HG03439 (cell line): ENCODE results near the gene APOC1.
"Not testable (repeated sequence)": the region's sequence is repeated elsewhere in the genome, so short reads cannot be mapped to it uniquely, and the experiment has no call there.

Experiments used
- ATAC-seq: cut with Tn5 transposase; IDR thresholded peaks from one replicate; pipeline ENCODE4 v1.9.1; 2021; ENCODE audit warnings: mild to moderate bottlenecking, moderate library complexity; ENCODE audit not compliant: unreplicated experiment

APOC1 gene

DNA sequence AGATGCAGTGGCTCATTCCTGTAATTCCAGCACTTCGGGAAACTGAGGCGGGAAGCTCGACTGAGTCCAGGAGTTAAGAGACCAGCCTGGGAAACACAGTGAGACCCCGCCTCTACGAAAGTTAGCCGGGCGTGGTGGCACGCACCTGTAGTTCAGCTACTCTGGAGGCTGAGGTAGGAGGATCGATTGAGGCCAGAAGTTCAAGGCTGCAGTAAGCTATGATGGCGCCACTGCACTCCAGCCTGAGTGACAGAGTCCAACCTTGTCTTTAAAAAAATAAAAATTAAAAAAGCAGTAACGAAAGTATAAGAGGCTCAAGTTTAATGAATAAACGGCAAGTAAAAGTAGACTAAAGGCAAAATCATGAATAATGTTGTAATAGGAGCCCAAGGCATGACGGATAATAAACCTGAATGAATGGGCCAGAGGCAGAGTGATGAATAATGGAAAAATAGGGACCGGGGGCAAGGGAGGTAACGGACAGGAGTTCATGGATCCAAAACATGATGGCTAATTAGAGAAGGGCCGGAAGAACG lies 24.5 kb upstream of the APOC1 start:
- ATAC-seq, result no peak

DNA sequence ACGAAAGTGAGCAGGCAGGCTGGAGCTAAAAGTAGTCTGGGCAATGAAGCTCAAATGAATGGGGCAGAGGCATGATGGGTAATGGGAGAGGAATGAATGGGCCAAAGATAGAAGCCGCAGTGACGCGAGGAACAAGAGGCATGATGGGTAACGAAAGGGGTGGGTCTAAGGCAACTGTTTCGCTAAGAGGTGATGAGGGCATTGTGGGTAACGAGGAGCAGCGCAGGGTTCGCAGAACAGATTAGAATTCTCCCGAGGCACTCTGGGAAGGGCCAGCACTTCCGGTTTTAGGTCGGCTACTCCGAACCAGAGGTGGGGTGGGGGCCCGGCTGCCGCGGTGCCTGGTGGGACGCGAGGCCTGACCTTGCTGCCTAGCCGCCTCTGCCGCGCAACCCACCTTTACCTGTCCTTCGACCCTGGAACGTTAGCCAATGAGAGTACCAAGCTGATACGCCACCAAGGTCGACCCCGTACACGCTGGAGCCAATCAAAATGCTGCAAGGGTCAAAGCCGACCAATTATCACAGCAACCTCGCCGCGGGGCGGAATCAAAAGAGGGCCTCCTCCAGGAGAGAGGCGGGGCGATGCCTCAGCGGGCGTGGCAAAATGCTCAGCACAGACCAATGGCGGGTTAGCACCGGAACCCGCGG lies 23.9 kb upstream of the APOC1 start:
- peak; percentile 85 for ATAC-seq

DNA sequence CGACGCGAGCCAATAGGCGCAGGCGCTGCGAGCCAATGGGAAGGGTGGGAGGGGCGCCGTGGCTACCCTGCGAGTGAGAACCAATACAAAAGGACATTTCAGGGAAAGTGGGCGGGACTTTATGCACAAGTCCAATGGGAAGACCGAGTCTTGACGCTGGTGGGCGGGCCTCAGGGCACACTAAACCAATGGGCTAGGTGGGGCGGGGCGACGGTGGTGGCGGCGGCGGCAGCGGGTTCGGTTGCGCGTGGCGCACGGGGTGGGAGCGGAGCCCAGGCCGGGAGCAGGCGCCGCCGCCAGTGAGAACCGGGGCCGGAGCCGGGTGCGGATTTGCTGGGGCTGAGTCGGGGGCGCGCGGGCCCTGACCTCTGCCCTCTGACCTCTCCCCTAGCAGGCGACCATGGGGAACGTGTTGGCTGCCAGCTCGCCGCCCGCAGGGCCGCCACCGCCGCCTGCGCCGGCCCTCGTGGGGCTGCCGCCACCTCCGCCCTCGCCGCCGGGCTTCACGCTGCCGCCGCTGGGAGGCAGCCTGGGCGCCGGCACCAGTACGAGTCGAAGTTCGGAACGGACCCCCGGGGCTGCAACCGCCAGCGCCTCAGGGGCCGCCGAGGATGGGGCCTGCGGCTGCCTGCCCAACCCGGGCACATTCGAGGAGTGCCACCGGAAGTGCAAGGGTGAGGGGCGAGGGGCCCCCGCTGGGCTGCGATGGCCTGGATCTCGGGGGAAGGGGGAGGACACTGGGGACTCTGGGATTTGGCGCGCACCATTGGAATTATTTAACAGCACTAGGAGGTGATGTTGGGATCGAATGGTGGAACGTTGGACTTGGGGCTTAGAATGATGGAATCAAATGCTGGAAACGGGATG lies 23.2 kb upstream of the APOC1 start, which contains the start of gene TOMM40:
Gene TOMM40, plus strand, starts transcription at position 239 of the 867 bp plus-strand sequence. Its CDS starts 162 bp downstream, at position 401.
- ATAC-seq, result peak; percentile 63

DNA sequence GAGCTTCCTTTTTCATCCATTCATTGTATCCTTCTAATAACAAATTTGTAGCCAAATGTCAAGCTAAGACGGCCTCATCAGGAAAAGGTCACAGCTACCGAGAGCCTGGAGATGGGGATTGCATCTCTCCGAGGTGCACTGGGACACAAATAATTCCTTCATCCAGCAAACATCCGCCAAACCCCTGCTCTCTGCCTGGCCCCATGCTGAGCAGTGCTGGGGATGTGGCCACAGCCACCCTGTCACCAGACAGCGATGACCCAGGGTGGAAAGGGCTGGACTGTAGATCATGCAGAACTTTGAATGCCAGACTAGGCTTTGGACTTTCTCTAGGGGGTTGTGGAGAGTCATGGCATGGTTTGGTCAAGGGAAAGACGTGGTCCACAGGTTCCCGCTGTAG lies 21.5 kb upstream of the APOC1 start:
- no peak for ATAC-seq

DNA sequence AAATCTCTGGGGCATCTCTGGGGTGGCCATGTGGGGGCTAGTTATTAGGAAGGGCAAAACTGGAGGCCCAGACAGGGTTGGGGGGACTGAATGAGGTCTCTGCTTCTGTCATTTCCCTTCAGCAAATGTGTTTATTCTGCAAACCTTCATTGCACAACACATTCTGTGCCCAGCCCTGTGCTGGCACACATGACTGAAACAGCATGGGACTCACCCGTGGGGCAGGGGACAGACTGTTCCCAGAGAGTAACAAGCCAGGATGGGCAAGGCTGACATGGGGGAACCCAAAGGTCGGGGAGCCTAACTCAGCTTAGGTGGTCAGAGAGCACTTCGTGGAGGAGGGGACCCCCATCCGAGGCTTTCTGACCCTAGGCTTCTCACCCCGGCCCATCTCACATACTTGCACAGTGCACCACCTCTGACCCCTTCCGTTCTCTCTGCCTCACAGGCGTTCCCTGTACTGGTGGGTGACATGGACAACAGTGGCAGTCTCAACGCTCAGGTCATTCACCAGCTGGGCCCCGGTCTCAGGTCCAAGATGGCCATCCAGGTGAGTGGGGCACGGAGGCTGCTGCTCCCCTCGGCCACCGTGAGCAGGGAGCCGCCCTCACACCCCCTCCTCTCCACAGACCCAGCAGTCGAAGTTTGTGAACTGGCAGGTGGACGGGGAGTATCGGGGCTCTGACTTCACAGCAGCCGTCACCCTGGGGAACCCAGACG lies 20.9 kb upstream of the APOC1 start:
- no peak for ATAC-seq

DNA sequence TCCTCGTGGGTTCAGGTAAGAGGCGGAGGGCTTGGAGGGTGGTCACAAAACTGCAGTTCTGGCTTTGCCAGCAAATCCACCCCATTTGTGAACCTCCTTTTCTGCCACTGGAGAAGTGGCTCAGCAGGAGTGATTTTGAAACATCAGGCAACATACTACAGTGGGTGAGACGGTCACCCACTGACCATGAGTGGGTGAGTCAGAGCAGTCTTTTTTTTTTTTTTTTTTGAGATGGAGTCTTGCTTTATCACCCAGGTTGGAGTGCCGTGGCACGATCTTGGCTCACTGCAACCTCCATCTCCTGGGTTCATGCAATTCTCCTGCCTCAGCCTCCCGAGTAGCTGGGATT lies 20.4 kb upstream of the APOC1 start:
- no peak for ATAC-seq

DNA sequence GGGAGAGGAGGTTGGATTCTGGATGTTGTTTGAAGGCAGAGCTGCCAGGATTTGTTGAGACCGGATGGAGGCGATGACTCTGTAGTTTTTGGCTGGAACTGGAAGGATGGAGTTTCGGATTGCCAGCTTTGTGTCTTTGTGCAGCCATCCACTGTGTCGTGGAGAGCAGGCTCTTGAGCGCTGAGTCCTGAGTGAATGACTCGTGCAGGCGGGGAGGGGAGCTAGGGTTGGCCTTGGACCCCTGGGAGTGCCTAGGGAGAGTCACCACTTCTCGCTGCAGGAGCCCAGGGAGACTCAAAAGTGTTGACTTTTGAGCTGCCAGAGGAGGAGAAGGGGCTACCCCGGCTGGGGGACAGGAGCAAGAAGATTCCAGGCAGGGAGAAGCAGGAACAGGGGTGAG lies 19.5 kb upstream of the APOC1 start:
- no peak for ATAC-seq

DNA sequence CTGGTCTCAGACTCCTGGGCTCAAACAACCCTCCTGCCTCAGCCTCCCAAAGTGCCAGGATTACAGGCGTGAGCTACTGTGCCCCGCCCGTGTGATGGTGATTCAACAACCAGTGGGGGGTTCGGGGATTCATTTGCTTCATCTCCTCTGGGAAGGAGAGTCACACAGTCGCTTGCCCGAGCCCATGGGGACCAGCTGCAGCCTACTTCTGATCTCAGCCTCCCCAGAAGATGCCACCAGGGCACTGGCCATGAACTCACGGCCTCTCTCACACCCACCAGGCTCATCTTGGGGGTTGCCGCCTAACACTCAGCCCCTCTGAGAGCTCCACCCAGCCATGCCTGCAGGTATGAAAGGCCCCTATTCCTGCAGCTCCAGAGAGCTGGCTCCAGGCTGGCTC lies 16.6 kb upstream of the APOC1 start:
- no peak for ATAC-seq

DNA sequence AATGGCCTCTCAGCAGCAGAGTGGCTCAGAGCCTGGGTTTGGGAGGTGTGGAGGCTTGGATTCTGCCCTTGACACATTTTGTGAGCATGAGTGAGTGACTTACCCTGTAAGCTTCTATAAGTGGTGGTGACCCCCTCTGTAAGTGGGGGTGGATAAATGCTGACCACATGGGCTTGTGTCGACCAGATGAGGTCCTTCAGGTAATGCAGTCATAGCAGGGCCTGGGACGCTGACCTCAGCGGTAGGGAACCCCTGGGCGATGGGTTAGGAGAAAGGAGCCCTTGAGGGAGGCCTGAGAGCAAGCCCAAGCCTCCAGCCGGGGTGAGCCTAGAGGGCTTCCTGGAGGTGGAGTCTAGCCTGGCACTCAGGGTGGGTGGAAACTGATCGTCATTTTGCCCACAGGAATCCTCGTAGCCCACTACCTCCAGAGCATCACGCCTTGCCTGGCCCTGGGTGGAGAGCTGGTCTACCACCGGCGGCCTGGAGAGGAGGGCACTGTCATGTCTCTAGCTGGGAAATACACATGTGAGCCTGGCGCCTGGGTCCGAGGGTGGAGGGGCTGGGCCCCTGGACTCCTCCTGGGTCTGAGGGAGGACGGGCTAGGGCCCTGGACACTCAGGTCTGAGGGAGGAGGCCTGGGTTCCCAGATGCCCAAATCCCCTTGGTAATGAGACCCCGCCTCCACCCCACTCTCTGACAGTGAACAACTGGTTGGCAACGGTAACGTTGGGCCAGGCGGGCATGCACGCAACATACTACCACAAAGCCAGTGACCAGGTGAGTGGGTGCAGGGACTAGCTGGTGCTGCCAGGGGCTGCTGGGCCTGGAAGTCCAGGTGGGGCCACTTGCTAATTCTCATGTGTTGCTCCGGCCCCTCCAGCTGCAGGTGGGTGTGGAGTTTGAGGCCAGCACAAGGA lies 13.8 kb upstream of the APOC1 start:
- ATAC-seq, result no peak

DNA sequence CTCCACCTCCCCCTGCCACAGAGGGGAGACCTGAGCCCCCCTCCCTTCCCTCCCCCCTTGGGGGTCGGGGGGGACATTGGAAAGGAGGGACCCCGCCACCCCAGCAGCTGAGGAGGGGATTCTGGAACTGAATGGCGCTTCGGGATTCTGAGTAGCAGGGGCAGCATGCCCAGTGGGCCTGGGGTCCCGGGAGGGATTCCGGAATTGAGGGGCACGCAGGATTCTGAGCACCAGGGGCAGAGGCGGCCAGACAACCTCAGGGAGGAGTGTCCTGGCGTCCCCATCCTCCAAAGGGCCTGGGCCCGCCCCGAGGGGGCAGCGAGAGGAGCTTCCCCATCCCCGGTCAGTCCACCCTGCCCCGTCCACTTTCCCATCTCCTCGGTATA lies 11.2 kb upstream of the APOC1 start:
- no peak for ATAC-seq

DNA sequence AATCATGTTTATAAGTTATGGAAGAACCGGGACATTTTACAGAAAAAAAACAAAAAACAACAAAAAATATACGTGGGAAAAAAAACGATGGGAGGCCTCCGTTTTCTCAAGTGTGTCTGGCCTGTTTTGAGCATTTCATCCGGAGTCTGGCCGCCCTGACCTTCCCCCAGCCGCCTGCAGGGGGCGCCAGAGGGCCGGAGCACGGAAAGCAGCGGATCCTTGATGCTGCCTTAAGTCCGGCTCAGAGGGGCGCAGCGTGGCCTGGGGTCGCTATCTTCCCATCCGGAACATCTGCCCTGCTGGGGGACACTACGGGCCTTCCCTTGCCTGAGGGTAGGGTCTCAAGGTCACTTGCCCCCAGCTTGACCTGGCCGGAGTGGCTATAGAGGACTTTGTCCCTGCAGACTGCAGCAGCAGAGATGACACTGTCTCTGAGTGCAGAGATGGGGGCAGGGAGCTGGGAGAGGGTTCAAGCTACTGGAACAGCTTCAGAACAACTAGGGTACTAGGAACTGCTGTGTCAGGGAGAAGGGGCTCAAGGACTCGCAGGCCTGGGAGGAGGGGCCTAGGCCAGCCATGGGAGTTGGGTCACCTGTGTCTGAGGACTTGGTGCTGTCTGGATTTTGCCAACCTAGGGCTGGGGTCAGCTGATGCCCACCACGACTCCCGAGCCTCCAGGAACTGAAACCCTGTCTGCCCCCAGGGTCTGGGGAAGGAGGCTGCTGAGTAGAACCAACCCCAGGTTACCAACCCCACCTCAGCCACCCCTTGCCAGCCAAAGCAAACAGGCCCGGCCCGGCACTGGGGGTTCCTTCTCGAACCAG lies 10.6 kb upstream of the APOC1 start:
- no peak for ATAC-seq

DNA sequence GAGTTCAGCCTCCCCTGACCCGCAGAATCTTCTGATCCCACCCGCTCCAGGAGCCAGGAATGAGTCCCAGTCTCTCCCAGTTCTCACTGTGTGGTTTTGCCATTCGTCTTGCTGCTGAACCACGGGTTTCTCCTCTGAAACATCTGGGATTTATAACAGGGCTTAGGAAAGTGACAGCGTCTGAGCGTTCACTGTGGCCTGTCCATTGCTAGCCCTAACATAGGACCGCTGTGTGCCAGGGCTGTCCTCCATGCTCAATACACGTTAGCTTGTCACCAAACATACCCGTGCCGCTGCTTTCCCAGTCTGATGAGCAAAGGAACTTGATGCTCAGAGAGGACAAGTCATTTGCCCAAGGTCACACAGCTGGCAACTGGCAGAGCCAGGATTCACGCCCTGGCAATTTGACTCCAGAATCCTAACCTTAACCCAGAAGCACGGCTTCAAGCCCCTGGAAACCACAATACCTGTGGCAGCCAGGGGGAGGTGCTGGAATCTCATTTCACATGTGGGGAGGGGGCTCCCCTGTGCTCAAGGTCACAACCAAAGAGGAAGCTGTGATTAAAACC lies 9.9 kb upstream of the APOC1 start:
- no peak for ATAC-seq

DNA sequence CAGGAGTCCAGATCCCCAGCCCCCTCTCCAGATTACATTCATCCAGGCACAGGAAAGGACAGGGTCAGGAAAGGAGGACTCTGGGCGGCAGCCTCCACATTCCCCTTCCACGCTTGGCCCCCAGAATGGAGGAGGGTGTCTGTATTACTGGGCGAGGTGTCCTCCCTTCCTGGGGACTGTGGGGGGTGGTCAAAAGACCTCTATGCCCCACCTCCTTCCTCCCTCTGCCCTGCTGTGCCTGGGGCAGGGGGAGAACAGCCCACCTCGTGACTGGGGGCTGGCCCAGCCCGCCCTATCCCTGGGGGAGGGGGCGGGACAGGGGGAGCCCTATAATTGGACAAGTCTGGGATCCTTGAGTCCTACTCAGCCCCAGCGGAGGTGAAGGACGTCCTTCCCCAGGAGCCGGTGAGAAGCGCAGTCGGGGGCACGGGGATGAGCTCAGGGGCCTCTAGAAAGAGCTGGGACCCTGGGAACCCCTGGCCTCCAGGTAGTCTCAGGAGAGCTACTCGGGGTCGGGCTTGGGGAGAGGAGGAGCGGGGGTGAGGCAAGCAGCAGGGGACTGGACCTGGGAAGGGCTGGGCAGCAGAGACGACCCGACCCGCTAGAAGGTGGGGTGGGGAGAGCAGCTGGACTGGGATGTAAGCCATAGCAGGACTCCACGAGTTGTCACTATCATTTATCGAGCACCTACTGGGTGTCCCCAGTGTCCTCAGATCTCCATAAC lies 8.8 kb upstream of the APOC1 start, which contains the start of gene APOE:
Gene APOE, plus strand, starts transcription at position 360 of the 724 bp plus-strand sequence. CDS start 829 bp downstream, outside the sequence.
- ATAC-seq, result no peak

DNA sequence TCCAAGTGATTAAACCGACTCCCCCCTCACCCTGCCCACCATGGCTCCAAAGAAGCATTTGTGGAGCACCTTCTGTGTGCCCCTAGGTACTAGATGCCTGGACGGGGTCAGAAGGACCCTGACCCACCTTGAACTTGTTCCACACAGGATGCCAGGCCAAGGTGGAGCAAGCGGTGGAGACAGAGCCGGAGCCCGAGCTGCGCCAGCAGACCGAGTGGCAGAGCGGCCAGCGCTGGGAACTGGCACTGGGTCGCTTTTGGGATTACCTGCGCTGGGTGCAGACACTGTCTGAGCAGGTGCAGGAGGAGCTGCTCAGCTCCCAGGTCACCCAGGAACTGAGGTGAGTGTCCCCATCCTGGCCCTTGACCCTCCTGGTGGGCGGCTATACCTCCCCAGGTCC lies 6.8 kb upstream of the APOC1 start:
- no peak for ATAC-seq

DNA sequence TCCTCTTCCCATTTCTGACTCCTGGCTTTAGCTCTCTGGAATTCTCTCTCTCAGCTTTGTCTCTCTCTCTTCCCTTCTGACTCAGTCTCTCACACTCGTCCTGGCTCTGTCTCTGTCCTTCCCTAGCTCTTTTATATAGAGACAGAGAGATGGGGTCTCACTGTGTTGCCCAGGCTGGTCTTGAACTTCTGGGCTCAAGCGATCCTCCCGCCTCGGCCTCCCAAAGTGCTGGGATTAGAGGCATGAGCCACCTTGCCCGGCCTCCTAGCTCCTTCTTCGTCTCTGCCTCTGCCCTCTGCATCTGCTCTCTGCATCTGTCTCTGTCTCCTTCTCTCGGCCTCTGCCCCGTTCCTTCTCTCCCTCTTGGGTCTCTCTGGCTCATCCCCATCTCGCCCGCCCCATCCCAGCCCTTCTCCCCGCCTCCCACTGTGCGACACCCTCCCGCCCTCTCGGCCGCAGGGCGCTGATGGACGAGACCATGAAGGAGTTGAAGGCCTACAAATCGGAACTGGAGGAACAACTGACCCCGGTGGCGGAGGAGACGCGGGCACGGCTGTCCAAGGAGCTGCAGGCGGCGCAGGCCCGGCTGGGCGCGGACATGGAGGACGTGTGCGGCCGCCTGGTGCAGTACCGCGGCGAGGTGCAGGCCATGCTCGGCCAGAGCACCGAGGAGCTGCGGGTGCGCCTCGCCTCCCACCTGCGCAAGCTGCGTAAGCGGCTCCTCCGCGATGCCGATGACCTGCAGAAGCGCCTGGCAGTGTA lies 6.2 kb upstream of the APOC1 start:
- ATAC-seq, result no peak

DNA sequence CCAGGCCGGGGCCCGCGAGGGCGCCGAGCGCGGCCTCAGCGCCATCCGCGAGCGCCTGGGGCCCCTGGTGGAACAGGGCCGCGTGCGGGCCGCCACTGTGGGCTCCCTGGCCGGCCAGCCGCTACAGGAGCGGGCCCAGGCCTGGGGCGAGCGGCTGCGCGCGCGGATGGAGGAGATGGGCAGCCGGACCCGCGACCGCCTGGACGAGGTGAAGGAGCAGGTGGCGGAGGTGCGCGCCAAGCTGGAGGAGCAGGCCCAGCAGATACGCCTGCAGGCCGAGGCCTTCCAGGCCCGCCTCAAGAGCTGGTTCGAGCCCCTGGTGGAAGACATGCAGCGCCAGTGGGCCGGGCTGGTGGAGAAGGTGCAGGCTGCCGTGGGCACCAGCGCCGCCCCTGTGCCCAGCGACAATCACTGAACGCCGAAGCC lies 5.6 kb upstream of the APOC1 start:
- ATAC-seq, result no peak

DNA sequence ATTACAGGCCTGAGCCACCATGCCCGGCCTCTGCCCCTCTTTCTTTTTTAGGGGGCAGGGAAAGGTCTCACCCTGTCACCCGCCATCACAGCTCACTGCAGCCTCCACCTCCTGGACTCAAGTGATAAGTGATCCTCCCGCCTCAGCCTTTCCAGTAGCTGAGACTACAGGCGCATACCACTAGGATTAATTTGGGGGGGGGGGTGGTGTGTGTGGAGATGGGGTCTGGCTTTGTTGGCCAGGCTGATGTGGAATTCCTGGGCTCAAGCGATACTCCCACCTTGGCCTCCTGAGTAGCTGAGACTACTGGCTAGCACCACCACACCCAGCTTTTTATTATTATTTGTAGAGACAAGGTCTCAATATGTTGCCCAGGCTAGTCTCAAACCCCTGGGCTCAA lies 4.6 kb upstream of the APOC1 start:
- no peak for ATAC-seq

DNA sequence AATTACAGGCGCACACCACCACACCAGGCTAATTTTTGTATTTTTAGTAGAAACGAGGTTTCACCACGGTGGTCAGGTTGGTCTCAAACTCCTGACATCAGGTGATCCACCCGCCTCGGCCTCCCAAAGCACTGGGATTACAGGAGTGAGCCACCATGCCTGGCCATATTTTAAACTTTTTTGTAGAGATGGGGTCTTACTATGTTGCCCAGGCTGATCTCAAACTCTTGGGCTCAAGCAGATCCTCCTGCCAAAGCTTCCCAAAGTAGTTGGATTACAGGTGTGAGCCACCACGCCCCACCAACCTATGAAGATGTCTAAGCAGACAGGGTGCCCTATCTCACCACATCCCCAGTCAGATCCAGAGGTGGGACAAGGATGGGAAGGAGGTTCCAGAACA lies 2.5 kb upstream of the APOC1 start:
- not testable (repeated sequence) for ATAC-seq
